ENCODE data around the gene ZNF787.

The ZNF787 gene

GRCh38 chr19:56142897-56143434 is 21.9 kb upstream of the ZNF787 start:
- DNase-seq: no peak

- DNase-seq: no peak
Measured at GRCh38 chr19:56142087-56142787, 21.1 kb upstream of the ZNF787 start.

GRCh38 chr19:56141417-56141993 is 20.4 kb upstream of the ZNF787 start:
- no peak for DNase-seq

- peak; percentile 99 for DNase-seq
Measured at GRCh38 chr19:56140583-56141416, 19.7 kb upstream of the ZNF787 start, which contains the start of gene ZNF444. ZNF444 (plus strand) TSS chr19:56141287; CDS start chr19:56146912, 5,625 bp downstream.

GRCh38 chr19:56139847-56140582 is 18.9 kb upstream of the ZNF787 start:
- no peak for DNase-seq

- no peak for DNase-seq
Measured at GRCh38 chr19:56138069-56138468, 17.0 kb upstream of the ZNF787 start.

- DNase-seq: no peak
Measured at GRCh38 chr19:56137405-56137804, 16.3 kb upstream of the ZNF787 start.

- DNase-seq: no peak
Measured at GRCh38 chr19:56136362-56136761, 15.3 kb upstream of the ZNF787 start.

- no peak for DNase-seq
Measured at GRCh38 chr19:56134654-56134921, 13.5 kb upstream of the ZNF787 start.

GRCh38 chr19:56133858-56134653 is 13.0 kb upstream of the ZNF787 start:
- DNase-seq: no peak

GRCh38 chr19:56132316-56132822 is 11.3 kb upstream of the ZNF787 start:
- no peak for DNase-seq

- DNase-seq: no peak
Measured at GRCh38 chr19:56131651-56132050, 10.6 kb upstream of the ZNF787 start.

- no peak for DNase-seq
Measured at GRCh38 chr19:56130006-56130405, 8.9 kb upstream of the ZNF787 start.

GRCh38 chr19:56126983-56127780 is 6.1 kb upstream of the ZNF787 start:
- no peak for DNase-seq

GRCh38 chr19:56125806-56126590 is 4.9 kb upstream of the ZNF787 start:
- no peak for DNase-seq

- no peak for DNase-seq
Measured at GRCh38 chr19:56124578-56124977, 3.5 kb upstream of the ZNF787 start.

GRCh38 chr19:56123266-56123891 is 2.3 kb upstream of the ZNF787 start:
- DNase-seq: no peak

- DNase-seq: no peak
Measured at GRCh38 chr19:56120371-56121179, 520 bp downstream of the ZNF787 start.

GRCh38 chr19:56120002-56120370 is 1.1 kb downstream of the ZNF787 start:
- no peak for DNase-seq

Measured in NCI-H2107 (cell line).